ENCODE data around the gene ATP6V0A4.
"Not testable (repeated sequence)": the region's sequence is repeated elsewhere in the genome, so short reads cannot be mapped to it uniquely, and the experiment has no call there.

The ATP6V0A4 gene

GRCh38 chr7:138797715-138798320, at the start of gene ATP6V0A4, which contains the start of gene TMEM213:
Gene ATP6V0A4, minus strand, starts transcription at chr7:138798196. Its CDS starts 26,949 bp downstream, at chr7:138771247.
Gene TMEM213, plus strand, starts transcription at chr7:138797994. Its CDS starts 111 bp downstream, at chr7:138798105.
- peak; percentile 4 for DNase-seq

- DNase-seq, result no peak
These were observed 47.7 kb upstream of the ATP6V0A4 start for GRCh38 chr7:138845711-138846110.

DNA sequence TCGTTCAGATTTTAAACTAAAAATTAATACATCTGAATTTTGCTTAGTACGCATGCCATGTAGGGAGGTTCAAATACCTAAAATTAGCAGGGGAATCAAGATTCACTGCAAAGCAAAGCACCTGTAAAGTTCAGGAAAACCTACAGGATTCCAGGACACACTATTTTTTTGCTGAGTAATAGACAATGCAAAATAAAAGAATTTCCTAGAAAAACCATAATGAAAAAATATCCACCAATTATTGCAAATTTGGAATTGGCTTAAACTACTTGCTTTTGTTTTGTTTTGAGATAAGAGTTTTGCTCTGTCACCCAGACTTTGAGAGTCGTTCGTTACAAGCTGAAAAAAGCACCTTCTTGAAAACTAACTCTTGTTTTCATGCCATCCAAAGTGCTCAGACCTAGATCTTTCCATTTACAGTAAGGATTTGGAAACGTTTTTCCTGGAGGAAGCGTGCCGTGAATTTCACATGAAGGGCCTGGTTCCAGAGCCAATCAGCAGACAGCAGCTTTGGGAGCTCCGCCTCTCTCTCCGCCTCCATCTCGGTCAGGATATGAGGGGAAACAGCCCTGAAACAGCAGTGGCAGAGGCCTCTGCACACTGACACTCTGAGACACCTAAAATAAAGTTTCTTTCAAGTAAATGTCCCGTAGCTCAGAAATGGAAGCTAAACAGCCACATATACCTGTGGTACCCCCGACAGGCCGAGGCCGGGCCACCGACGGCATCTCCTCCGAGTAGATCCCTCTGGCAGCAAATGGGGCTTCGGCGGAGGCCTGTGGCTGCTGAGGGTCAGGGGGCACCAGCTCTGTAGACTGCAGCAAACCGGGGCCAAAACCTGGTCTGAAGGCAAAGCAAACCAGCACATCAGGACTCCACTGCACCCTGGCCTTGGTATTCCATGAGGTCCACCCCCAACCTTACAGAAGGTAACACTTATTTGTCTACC, 45.9 kb upstream of the ATP6V0A4 start:
- DNase-seq, result no peak

DNA sequence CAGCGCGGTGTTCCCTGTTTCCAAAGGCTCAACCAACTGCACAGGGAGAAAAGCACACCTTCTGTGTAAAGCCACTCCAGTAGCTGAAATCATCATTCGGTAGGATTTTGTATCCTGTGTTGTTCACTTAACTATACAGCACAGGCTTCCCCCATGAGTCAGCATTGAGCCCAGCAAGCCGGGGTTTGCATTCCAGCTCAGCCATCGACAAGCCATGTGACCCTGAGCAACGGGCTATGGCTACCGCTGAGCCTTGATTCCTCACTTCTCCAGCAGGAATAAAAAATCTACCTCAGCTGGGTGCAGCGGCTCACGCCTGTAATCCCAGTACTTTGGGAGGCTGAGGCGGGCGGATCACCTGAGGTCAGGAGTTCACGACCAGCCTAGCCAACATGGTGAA, 44.1 kb upstream of the ATP6V0A4 start:
- no peak for DNase-seq

GRCh38 chr7:138838166-138838565, 40.2 kb upstream of the ATP6V0A4 start:
- no peak for DNase-seq

DNA sequence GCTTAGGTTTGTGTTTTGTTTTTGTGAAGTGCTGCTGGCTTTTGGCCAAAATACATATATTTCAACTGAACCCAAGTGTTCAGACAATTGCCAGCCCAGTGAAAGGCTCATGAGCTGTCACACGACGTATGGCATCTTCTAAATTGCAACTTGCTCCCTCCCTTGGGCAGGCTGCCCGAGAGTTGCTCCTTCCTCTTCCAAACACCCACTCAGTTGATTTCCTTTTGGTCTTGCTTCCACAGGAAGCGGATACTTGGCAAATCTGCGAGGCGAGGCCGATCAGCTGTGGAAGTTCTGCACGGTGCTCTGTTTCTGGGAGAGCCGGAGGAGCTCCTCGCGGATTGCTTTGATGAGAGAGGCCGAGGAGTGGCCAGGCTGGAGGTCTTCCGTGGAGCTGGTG, 39.6 kb upstream of the ATP6V0A4 start:
- no peak for DNase-seq

DNA sequence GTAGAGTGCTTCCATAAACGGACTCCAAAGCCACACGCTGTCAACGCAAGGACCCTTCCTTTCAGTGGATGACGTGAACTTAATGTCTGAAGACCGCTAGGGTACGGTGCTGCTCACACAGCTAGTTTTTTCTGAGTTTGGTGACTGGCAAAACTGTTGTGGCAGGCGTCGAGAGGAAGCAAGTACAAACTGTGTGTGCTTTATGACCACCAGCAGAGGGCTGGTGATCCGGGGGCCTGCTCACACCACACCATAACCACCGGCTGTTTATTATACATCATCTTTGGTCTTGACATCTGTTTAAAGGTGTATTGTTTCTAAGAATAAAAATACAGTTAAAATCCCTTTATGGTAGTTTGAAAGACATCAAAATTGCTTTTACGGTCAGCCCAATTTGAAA, 37.1 kb upstream of the ATP6V0A4 start:
- no peak for DNase-seq

GRCh38 chr7:138834583-138834982, 36.6 kb upstream of the ATP6V0A4 start:
- peak; percentile 84 for DNase-seq

- peak; percentile 44 for DNase-seq
These were observed 35.6 kb upstream of the ATP6V0A4 start for GRCh38 chr7:138833596-138833995.

- no peak for DNase-seq
These were observed 35.0 kb upstream of the ATP6V0A4 start for GRCh38 chr7:138832966-138833365.

GRCh38 chr7:138829335-138829734, 31.3 kb upstream of the ATP6V0A4 start:
- no peak for DNase-seq

DNA sequence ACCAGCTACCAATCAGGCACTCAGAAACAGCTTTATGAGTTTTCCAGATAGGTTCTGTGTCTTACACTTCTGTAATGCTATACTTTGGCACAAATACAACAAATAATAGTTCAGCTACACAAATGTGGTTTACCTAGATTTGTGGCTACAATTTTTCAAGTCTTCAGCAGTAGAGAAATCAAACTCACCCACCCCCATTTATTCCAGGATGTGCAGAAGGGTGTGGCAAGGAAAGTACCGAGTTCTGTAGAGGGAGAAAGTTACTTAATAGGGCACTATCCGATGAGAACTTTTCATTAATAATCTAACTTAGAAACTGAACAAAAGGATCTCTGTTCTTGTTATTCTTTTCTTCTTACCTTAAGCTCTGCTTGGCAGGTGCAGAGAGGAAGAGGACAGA, 30.3 kb upstream of the ATP6V0A4 start:
- no peak for DNase-seq

- DNase-seq, result peak; percentile 38
These were observed 27.2 kb upstream of the ATP6V0A4 start for GRCh38 chr7:138825049-138825721.

GRCh38 chr7:138822867-138823535, 25.0 kb upstream of the ATP6V0A4 start:
- DNase-seq, result no peak

DNA sequence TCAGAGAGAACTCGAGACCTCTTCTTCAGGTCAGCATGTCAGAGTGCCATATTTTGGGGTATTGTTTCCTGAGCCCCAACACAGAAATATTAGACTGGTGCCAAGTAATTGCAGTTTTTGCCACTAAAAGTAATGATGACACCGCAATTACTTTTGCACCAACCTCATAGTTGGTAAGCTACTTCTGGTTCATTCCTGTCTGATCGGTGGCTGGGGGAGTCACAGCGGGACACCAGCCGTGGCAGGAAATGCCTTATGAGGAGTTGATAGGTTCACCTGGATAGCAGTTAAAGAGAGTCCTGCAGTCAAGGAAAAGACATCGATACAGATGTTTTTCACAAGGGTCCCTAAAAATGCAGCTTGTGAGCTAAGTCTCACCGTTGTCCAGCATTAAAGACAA, 23.9 kb upstream of the ATP6V0A4 start:
- no peak for DNase-seq

- DNase-seq, result no peak
These were observed 21.6 kb upstream of the ATP6V0A4 start for GRCh38 chr7:138819625-138820024.

DNA sequence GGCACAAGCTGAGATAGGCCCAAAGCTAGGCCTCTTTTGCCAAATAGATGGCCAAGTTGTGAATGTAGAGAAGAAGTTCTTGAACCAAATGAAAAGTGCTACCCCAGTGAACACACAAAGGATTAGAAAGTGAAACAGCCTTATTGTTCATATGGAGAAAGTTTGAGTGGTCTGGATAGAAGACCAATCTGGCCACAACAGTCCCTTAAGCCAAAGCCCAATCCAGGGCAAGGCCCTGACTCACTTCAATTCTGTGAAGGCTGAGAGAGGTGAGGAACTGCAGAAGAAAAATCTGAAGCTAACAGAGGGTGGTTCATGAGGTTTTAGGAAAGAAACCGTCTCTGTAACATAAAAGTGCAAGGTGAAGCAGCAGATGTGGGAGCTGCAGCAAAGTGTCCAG, 18.7 kb upstream of the ATP6V0A4 start:
- DNase-seq, result peak; percentile 32

GRCh38 chr7:138814816-138815332, 16.9 kb upstream of the ATP6V0A4 start:
- DNase-seq, result no peak

DNA sequence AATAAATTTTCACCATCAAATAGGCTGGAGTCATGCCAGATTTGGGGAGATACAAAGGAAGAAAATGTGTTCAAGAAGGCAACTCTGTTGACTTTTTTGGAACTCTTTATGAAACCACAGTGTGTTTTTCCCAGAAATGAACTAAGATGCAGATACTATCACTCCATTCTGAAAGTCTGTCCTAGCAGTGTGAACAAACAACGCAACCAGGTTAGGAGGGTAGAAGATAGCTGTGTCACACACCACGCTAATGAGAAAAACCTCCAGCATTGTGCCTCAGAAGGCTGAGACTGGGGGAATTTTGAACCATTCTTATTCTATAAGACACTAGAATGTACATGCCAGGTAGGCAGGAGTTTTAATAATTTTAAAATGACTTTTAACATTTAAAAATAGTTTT, 15.9 kb upstream of the ATP6V0A4 start:
- DNase-seq, result peak; percentile 47

DNA sequence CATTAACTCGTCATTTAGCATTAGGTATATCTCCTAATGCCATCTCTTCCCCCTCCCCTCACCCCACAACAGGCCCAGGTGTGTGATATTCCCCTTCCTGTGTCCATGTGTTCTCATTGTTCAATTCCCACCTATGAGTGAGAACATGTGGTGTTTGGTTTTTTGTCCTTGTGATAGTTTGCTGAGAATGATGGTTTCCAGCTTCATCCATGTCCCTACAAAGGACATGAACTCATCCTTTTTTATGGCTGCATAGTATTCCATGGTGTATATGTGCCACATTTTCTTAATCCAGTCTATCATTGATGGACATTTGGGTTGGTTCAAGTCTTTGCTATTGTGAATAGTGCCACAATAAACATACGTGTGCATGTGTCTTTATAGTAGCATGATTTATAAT, 13.3 kb upstream of the ATP6V0A4 start:
- DNase-seq, result not testable (repeated sequence)

DNA sequence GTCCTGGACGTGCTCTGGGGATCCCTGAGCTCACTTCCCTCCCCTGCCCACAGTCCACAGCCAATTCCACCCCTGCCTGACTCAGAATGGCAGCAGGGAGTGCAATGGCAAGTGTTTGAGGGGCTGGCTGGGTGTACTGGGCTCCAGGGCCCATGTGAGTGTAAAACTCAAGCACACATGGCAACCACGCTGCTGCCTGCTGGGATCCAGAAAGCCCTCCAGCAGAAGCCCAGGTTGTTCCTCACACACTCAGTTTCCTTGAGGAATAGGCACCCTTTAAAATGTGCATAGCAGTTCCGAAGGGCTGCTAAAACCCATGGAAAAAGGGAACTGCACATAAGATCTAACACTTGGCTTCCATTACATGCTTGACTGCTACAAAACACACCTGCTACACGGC, 11.3 kb upstream of the ATP6V0A4 start:
- DNase-seq, result no peak

- DNase-seq, result no peak
These were observed 6.6 kb upstream of the ATP6V0A4 start for GRCh38 chr7:138804618-138805017.

DNA sequence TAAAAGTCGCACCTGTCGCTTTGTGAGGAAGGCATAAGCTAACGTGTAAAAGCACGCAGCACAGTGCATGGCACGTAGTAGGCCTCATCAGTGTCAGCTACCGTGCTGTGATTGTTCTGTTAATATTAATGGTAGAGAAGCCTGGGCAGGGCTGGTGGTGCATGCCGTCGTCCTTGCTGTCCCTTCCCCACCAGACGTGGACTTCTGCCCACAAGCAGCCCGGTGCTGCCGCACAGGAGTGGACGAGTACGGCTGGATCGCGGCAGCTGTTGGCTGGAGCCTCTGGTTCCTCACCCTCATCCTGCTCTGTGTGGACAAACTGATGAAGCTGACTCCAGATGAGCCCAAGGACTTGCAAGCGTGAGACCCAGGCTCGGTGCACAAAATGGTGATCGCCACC, 4.7 kb upstream of the ATP6V0A4 start:
- DNase-seq, result no peak

Measured in activated CD4-positive, alpha-beta T cell treated with anti-CD3 and anti-CD28 coated beads, Interleukin-2, Interleukin-6, amounts not matched to agents 100 ng/mL and 50 ng/mL, durations not matched to agents 16 hours and 8 hours (primary cell).